K562 (cell line): ENCODE measurements around the gene METTL21C. TPM values are rescaled to one million over a fixed set of nuclear protein-coding genes. Genes with fewer than 3 reads are reported as not detected.

Experiments
- ATAC-seq: fragments of 200-7000 bp; cut with Tn5 transposase; 3 replicates; pipeline ENCODE4 v1.9.1; 2020; ENCODE audit warnings: moderate library complexity
- BruUV-seq: library from RNA; stranded (reverse); fragments of 400-500 nt; replicated peaks from 2 replicates; lab custom pipeline; 2021; lab: Mats Ljungman, UMichigan
- CTCF ChIA-PET: fragments of 300-600 bp; formaldehyde crosslinking; extraction: SDS; loops from one replicate; lab custom pipeline; 2021; ENCODE audit warnings: low intra/inter-chr PET ratio; lab: Yijun Ruan, JAX
- POLR2A ChIA-PET: fragments of 300-600, 350-650 bp; sonication (Branson Sonifier 250); formaldehyde crosslinking; extraction: SDS; loops from one replicate; lab custom pipeline; 2021; ENCODE audit warnings: antibody characterized with exemption, inconsistent platforms; lab: Yijun Ruan, JAX
- DNase-seq, 4 experiments: peaks; one replicate each; pipeline versions ENCODE4 v3.0.0 to v3.0.0-alpha.2; 2011 to 2018; ENCODE audit warnings: low spot score in 3 of 4, mixed read lengths in 3 of 4; ENCODE audit errors: extremely low read depth in 1 of 4
- FAIRE-seq: peaks from 2 replicates; lab custom pipeline; 2011; peaks lifted over from hg19 to GRCh38; lab: Jason Lieb, UNC
- H2AFZ ChIP-seq: 2 replicates; pipeline ENCODE4 v1.6.0; 2011; ENCODE audit warnings: low read depth, low read length, control low read depth, inconsistent platforms
- H3K27ac ChIP-seq: fragments of 200-600 bp; 3 replicates; pipeline ENCODE4 v1.8.0; 2011; ENCODE audit warnings: low read depth, mild to moderate bottlenecking, control low read depth, inconsistent platforms, low read length, moderate library complexity, mixed read lengths; ENCODE audit errors: extremely low read depth
- H3K27me3 ChIP-seq, 2 experiments: fragments of 300-600 bp in 1 of 2; 2 replicates in 1 of 2; 3 replicates in 1 of 2; pipeline versions ENCODE4 v1.6.0 to v1.8.0; 2011; ENCODE audit warnings: inconsistent platforms in 2 of 2, low read length in 2 of 2, mild to moderate bottlenecking in 1 of 2, mixed read lengths in 1 of 2, moderate library complexity in 1 of 2; ENCODE audit not compliant: control insufficient read depth in 2 of 2, insufficient read depth in 2 of 2
- H3K36me3 ChIP-seq: fragments of 300-600 bp; 3 replicates; pipeline ENCODE4 v1.8.0; 2011; ENCODE audit warnings: mild to moderate bottlenecking, low read length, inconsistent platforms; ENCODE audit not compliant: control insufficient read depth, insufficient read depth
- H3K4me1 ChIP-seq, 2 experiments: fragments of 200-600 bp in 1 of 2; replicated peaks in 1 of 2; 2 replicates in 1 of 2; 3 replicates in 1 of 2; pipeline versions ENCODE4 v1.5.1 to v1.8.0; 2011; ENCODE audit warnings: inconsistent platforms in 2 of 2, low read length in 2 of 2, mild to moderate bottlenecking in 1 of 2, mixed read lengths in 1 of 2, moderate library complexity in 1 of 2; ENCODE audit not compliant: control insufficient read depth in 2 of 2, insufficient read depth in 2 of 2
- H3K4me2 ChIP-seq: 2 replicates; pipeline ENCODE4 v1.6.1; 2011; ENCODE audit warnings: low read length, control low read depth, inconsistent platforms, mixed read lengths; ENCODE audit not compliant: insufficient read depth
- H3K4me3 ChIP-seq: fragments of 200-600 bp; sonication (generic), shearing (Covaris generic); 2 replicates; pipeline ENCODE4 v1.5.1; 2016; ENCODE audit warnings: control low read depth, inconsistent platforms
- H3K79me2 ChIP-seq: fragments of 200-600 bp; 3 replicates; pipeline ENCODE4 v1.8.0; 2011; ENCODE audit warnings: low read length, inconsistent platforms; ENCODE audit not compliant: control insufficient read depth, insufficient read depth
- H3K9ac ChIP-seq, 2 experiments: 2 replicates each; pipeline versions ENCODE4 v1.6.0 to v1.6.1; 2011; ENCODE audit warnings: low read depth in 2 of 2, low read length in 2 of 2, control low read depth in 1 of 2, inconsistent platforms in 1 of 2, mild to moderate bottlenecking in 1 of 2, mixed read lengths in 1 of 2; ENCODE audit not compliant: insufficient read depth in 1 of 2
- H3K9me1 ChIP-seq: one replicate; pipeline ENCODE4 v1.6.0; 2011; ENCODE audit warnings: inconsistent platforms, mild to moderate bottlenecking, low read length, moderate library complexity; ENCODE audit not compliant: control insufficient read depth, insufficient read depth
- H3K9me3 ChIP-seq: replicated peaks from 2 replicates; pipeline ENCODE4 v1.5.1; 2011; ENCODE audit warnings: low read depth, low read length, inconsistent platforms; ENCODE audit not compliant: control insufficient read depth, insufficient read depth
- H4K20me1 ChIP-seq: replicated peaks from 2 replicates; pipeline ENCODE4 v1.6.1; 2011; ENCODE audit warnings: low read length, inconsistent platforms, mixed read lengths; ENCODE audit not compliant: control insufficient read depth, insufficient read depth
- CHD1 ChIP-seq: fragments of 200-600 bp; sonication (generic); IDR thresholded peaks from one replicate; pipeline ENCODE4 v1.6.1; 2012; ENCODE audit warnings: mild to moderate bottlenecking, moderate library complexity, low read length, inconsistent platforms
- COPS2 ChIP-seq: fragments of 450-650 bp; conservative IDR thresholded peaks from 2 replicates; pipeline ENCODE4 v1.6.1; 2016; ENCODE audit warnings: mild to moderate bottlenecking, moderate library complexity
- CREM ChIP-seq: IDR thresholded peaks from 2 replicates; pipeline ENCODE4 v1.6.1; 2014; ENCODE audit warnings: antibody characterized with exemption, low read depth
- ELF4 ChIP-seq: fragments of 450-650 bp; formaldehyde crosslinking; IDR thresholded peaks from 2 replicates; pipeline ENCODE4 v1.4.0; 2022; ENCODE audit warnings: missing genetic modification characterization
- ELK1 ChIP-seq: sonication (generic); formaldehyde crosslinking; IDR thresholded peaks from 2 replicates; pipeline ENCODE4 v1.8.1; 2022; ENCODE audit warnings: missing genetic modification reagents
- FIP1L1 ChIP-seq: fragments of 200-400 bp; formaldehyde crosslinking; IDR thresholded peaks from 2 replicates; pipeline ENCODE4 v1.6.1; 2018; ENCODE audit warnings: mild to moderate bottlenecking, low read depth, low read length; ENCODE audit not compliant: poor library complexity, severe bottlenecking
- GABPB2 ChIP-seq: fragments of 250-450 bp; sonication (Bioruptor Pico); conservative IDR thresholded peaks from 2 replicates; pipeline ENCODE4 v1.5.1; 2021; ENCODE audit warnings: mild to moderate bottlenecking
- JUND ChIP-seq, 2 experiments: IDR thresholded peaks; 2 replicates in 1 of 2; 3 replicates in 1 of 2; pipeline ENCODE4 v1.6.1; 2011; ENCODE audit warnings: borderline replicate concordance in 2 of 2, low read depth in 2 of 2, low read length in 2 of 2, improper control_type of control experiment in 1 of 2, missing biosample characterization in 1 of 2, missing genetic modification characterization in 1 of 2, missing genetic modification reagents in 1 of 2
- MCM2 ChIP-seq: fragments of 450-650 bp; IDR thresholded peaks from 2 replicates; pipeline ENCODE4 v1.6.1; 2017; ENCODE audit warnings: low read depth, mild to moderate bottlenecking
- MEF2D ChIP-seq: conservative IDR thresholded peaks from 2 replicates; pipeline ENCODE4 v1.6.1; 2016; ENCODE audit warnings: low read depth, missing genetic modification characterization, missing compliant biosample characterization
- SMARCB1 ChIP-seq: IDR thresholded peaks from 2 replicates; pipeline ENCODE4 v1.6.1; 2011; ENCODE audit warnings: improper control_type of control experiment, low read depth; ENCODE audit not compliant: insufficient read length
- SREBF2 ChIP-seq: sonication (generic); formaldehyde crosslinking; IDR thresholded peaks from 2 replicates; pipeline ENCODE4 v1.4.0; 2020; ENCODE audit warnings: mild to moderate bottlenecking, missing genetic modification reagents
- SRF ChIP-seq, 2 experiments: fragments of 250-450, 450-650 bp in 1 of 2; sonication (Bioruptor Pico) in 1 of 2; sonication (generic) in 1 of 2; formaldehyde crosslinking; IDR thresholded peaks; 2 replicates each; pipeline versions ENCODE4 v1.5.0 to v1.5.1; 2020 to 2022; ENCODE audit warnings: mild to moderate bottlenecking in 1 of 2, missing genetic modification reagents in 1 of 2
- ZBTB17 ChIP-seq: fragments of 450-650 bp; formaldehyde crosslinking; IDR thresholded peaks from 2 replicates; pipeline ENCODE4 v1.4.0; 2020; ENCODE audit warnings: mild to moderate bottlenecking
- ZC3H8 ChIP-seq: fragments of 450-650 bp; IDR thresholded peaks from 2 replicates; pipeline ENCODE4 v1.6.1; 2017
- ZNF311 ChIP-seq: fragments of 250-450 bp; sonication (Bioruptor Pico); IDR thresholded peaks from 2 replicates; pipeline ENCODE4 v1.4.0; 2020; ENCODE audit warnings: mild to moderate bottlenecking, moderate library complexity
- ZNF408 ChIP-seq: fragments of 250-450 bp; sonication (Bioruptor Pico); IDR thresholded peaks from 2 replicates; pipeline ENCODE4 v1.4.0; 2020; ENCODE audit warnings: low read depth, mild to moderate bottlenecking, moderate library complexity
- ZNF584 ChIP-seq: fragments of 200-800 bp; sonication (Bioruptor generic); IDR thresholded peaks from 2 replicates; pipeline ENCODE4 v1.6.1; 2016; ENCODE audit warnings: low read depth, mild to moderate bottlenecking, missing genetic modification characterization, missing compliant biosample characterization
- ZNF717 ChIP-seq: fragments of 250-450 bp; sonication (Bioruptor Pico); IDR thresholded peaks from 2 replicates; pipeline ENCODE4 v1.5.0; 2021
- WGBS: fragments of 100-300 bp; shearing (Covaris generic); methylation state at CpG from one replicate; pipeline ENCODE4 v1.1.6; 2016; ENCODE audit warnings: low coverage, mixed read lengths; ENCODE audit not compliant: insufficient coverage; ENCODE audit errors: missing lambda C conversion rate; 5-methylcytosine and 5-hydroxymethylcytosine counted together
- in situ Hi-C: fragments of 300-500 bp; cut with MboI; formaldehyde crosslinking; loops from 4 replicates; pipeline ENCODE4 v1.15.0; 2018; ENCODE audit warnings: inconsistent platforms, mixed read lengths
- intact Hi-C: fragments of 100-400 bp; cut with micrococcal nuclease; formaldehyde crosslinking; loops from 2 replicates; pipeline ENCODE4 v1.14.2; 2022
- polyA plus RNA-seq, 8 experiments: library from polyadenylated mRNA; depleted of rRNA in 4 of 8; stranded (reverse) in 5 of 8; unstranded in 3 of 8; fragments of >200 nt; fragmentation: Nextera tagmentation in 2 of 8; fragmentation: Illumina TruSeq in 1 of 8; extraction: Ambion mirVana in 2 of 8; extraction: Trizol in 1 of 8; gene quantifications; 2 replicates each; pipeline versions ENCODE4 v1.2.1 to v1.2.3, GENCODE V29; 2011 to 2014; ENCODE audit warnings: inconsistent platforms in 1 of 8, missing spikeins in 1 of 8
- total RNA-seq, 7 experiments: library from RNA; depleted of rRNA in 6 of 7; stranded (reverse); fragments of >200 nt in 6 of 7; fragmentation: Illumina TruSeq in 2 of 7; extraction: Trizol in 2 of 7; gene quantifications; 2 replicates each; pipeline versions ENCODE4 v1.2.1 to v1.2.3, GENCODE V29; 2011 to 2021; ENCODE audit warnings: low replicate concordance in 1 of 7
- TF ChIP-seq, protein P1 (sequence below): fragments of 450-650 bp; IDR thresholded peaks from 2 replicates; pipeline ENCODE4 v1.6.1; 2018; ENCODE audit not compliant: partially characterized antibody

The METTL21C gene
- total and polyA plus RNA-seq, 9 of the 15 experiments (the other 6 are each of a cell fraction or from before 2014, with no cell fraction given) = not detected

- Histone ChIP-seq H3K4me3 (no peak overlapping the region), H3K4me2 (no peak overlapping the region), H3K9ac (no peak overlapping the region), H4K20me1 (no peaks in the 10 kb centered on the region; the same call in 1 of the 2 replicates), H3K27me3 (no peaks in the 10 kb centered on the region), H3K79me2 (no peaks in the 10 kb centered on the region), H3K27ac (no peak overlapping the region), H2AFZ (no peak overlapping the region), H3K9me3 (no peaks in the 10 kb centered on the region), H3K9me1 (no peaks in the 10 kb centered on the region), H3K4me1 (no peaks in the 10 kb centered on the region), H3K36me3 (peaks cover 94% of the 10 kb centered on the region)
- DNase-seq (no peak), FAIRE-seq (no peak), ATAC-seq (no peak)
- ChIA-PET CTCF (no interaction called here), POLR2A (interaction anchor here (0.6 kb wide), 1 partner anchor 26 kb away, joined by 3 read pairs; no protein-coding TSS in a partner anchor)
- BruUV-seq = no TSS peak
- TF ChIP-seq ZNF584 (CRISPR knock-in tag) = no peak
- no peak for TF ChIP-seq ZBTB17 (CRISPR knock-in tag)
- TF ChIP-seq JUND (IDR thresholded peaks at IDR 0.05; ENCODE audit: borderline replicate concordance, low read depth, low read length) = no peak
- no peak for TF ChIP-seq JUND (tag; IDR thresholded peaks at IDR 0.05; ENCODE audit: borderline replicate concordance, low read depth, low read length)
- no peak for TF ChIP-seq ELF4 (CRISPR knock-in tag)
- TF ChIP-seq SRF (CRISPR knock-in tag; IDR thresholded peaks at IDR 0.05) = no peak
- TF ChIP-seq GABPB2 (CRISPR knock-in tag) = no peak
- TF ChIP-seq SREBF2 (CRISPR knock-in tag) = no peak
- no peak for TF ChIP-seq CHD1
- TF ChIP-seq, protein P1, sequence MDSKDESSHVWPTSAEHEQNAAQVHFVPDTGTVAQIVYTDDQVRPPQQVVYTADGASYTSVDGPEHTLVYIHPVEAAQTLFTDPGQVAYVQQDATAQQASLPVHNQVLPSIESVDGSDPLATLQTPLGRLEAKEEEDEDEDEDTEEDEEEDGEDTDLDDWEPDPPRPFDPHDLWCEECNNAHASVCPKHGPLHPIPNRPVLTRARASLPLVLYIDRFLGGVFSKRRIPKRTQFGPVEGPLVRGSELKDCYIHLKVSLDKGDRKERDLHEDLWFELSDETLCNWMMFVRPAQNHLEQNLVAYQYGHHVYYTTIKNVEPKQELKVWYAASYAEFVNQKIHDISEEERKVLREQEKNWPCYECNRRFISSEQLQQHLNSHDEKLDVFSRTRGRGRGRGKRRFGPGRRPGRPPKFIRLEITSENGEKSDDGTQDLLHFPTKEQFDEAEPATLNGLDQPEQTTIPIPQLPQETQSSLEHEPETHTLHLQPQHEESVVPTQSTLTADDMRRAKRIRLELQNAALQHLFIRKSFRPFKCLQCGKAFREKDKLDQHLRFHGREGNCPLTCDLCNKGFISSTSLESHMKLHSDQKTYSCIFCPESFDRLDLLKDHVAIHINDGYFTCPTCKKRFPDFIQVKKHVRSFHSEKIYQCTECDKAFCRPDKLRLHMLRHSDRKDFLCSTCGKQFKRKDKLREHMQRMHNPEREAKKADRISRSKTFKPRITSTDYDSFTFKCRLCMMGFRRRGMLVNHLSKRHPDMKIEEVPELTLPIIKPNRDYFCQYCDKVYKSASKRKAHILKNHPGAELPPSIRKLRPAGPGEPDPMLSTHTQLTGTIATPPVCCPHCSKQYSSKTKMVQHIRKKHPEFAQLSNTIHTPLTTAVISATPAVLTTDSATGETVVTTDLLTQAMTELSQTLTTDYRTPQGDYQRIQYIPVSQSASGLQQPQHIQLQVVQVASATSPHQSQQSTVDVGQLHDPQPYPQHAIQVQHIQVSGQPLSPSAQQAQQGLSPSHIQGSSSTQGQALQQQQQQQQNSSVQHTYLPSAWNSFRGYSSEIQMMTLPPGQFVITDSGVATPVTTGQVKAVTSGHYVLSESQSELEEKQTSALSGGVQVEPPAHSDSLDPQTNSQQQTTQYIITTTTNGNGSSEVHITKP = no peak
- TF ChIP-seq MCM2 = no peak
- TF ChIP-seq MEF2D (tag) = no peak
- TF ChIP-seq ZC3H8 = no peak
- TF ChIP-seq SMARCB1 = no peak
- no peak for TF ChIP-seq ZNF408 (CRISPR knock-in tag)
- TF ChIP-seq CREM = no peak
- no peak for TF ChIP-seq FIP1L1
- no peak for TF ChIP-seq ZNF311 (CRISPR knock-in tag)
- no peak for TF ChIP-seq ELK1
- no peak for TF ChIP-seq ZNF717 (CRISPR knock-in tag)
- TF ChIP-seq COPS2 = no peak
- WGBS = 100% methylated on average over 1 of the region's 1 CpG
- in situ Hi-C loops = no loop called here
- intact Hi-C loops = no loop called here
Observed at GRCh38 chr13:102643656-102644055, 51.2 kb downstream of the METTL21C start.
